GM21367 (cell line): ENCODE results near the gene LEO1.
A peak's percentile ranks its signal among the peaks of the same experiment; 100 is the strongest.
"Not testable (repeated sequence)": the region's sequence is repeated elsewhere in the genome, so short reads cannot be mapped to it uniquely, and the experiment has no call there.

Source experiments
- ATAC-seq: cut with Tn5 transposase; IDR thresholded peaks from one replicate; pipeline ENCODE4 v1.9.1; 2021; ENCODE audit not compliant: unreplicated experiment

LEO1 gene

GRCh38 chr15:52004806-52005205 lies 33.2 kb upstream of the LEO1 start:
- no peak for ATAC-seq

GRCh38 chr15:52003710-52004109 lies 32.1 kb upstream of the LEO1 start:
- no peak for ATAC-seq

GRCh38 chr15:52003089-52003488 lies 31.5 kb upstream of the LEO1 start:
- ATAC-seq = not testable (repeated sequence)

- no peak for ATAC-seq
Measured at GRCh38 chr15:52002351-52002750, 30.8 kb upstream of the LEO1 start.

- ATAC-seq = no peak
Measured at GRCh38 chr15:51992953-51993352, 21.4 kb upstream of the LEO1 start.

GRCh38 chr15:51991141-51991540 lies 19.6 kb upstream of the LEO1 start:
- ATAC-seq = no peak

- ATAC-seq = no peak
Measured at GRCh38 chr15:51982770-51983103, 11.2 kb upstream of the LEO1 start.

GRCh38 chr15:51982013-51982769 lies 10.6 kb upstream of the LEO1 start:
- ATAC-seq = peak; percentile 91

- ATAC-seq = no peak
Measured at GRCh38 chr15:51973775-51974174, 2.2 kb upstream of the LEO1 start.

- no peak for ATAC-seq
Measured at GRCh38 chr15:51973220-51973619, 1.6 kb upstream of the LEO1 start.

GRCh38 chr15:51971032-51971374 lies 575 bp downstream of the LEO1 start:
- peak; percentile 5 for ATAC-seq

GRCh38 chr15:51970132-51970817 lies 1.3 kb downstream of the LEO1 start:
- no peak for ATAC-seq

- ATAC-seq = no peak
Measured at GRCh38 chr15:51969728-51970127, 1.9 kb downstream of the LEO1 start.

GRCh38 chr15:51967583-51967982 lies 4.0 kb downstream of the LEO1 start:
- ATAC-seq = no peak

- ATAC-seq = no peak
Measured at GRCh38 chr15:51966192-51966591, 5.4 kb downstream of the LEO1 start.

GRCh38 chr15:51965691-51966090 lies 5.9 kb downstream of the LEO1 start:
- ATAC-seq = no peak

- no peak for ATAC-seq
Measured at GRCh38 chr15:51955504-51955903, 16.1 kb downstream of the LEO1 start.

GRCh38 chr15:51952805-51953204 lies 18.8 kb downstream of the LEO1 start:
- no peak for ATAC-seq

GRCh38 chr15:51947124-51947523 lies 24.5 kb downstream of the LEO1 start:
- no peak for ATAC-seq

- no peak for ATAC-seq
Measured at GRCh38 chr15:51939216-51939615, 32.4 kb downstream of the LEO1 start.

GRCh38 chr15:51938286-51938685 lies 33.3 kb downstream of the LEO1 start:
- no peak for ATAC-seq

GRCh38 chr15:51936105-51936478 lies 35.5 kb downstream of the LEO1 start:
- ATAC-seq = peak; percentile 13
